SU-DHL-6 (cell line): ENCODE results near the gene TIMP1.

Experiments used
- H2AFZ ChIP-seq: fragments of 200-600 bp; sonication (generic); 2 replicates; pipeline ENCODE4 v1.6.1; 2014; ENCODE audit warnings: low read depth, mild to moderate bottlenecking, moderate library complexity, mixed read lengths, antibody characterized with exemption, low read length; ENCODE audit not compliant: severe bottlenecking
- H3F3A ChIP-seq: fragments of 200-600 bp; shearing (Covaris generic); 2 replicates; pipeline ENCODE4 v1.6.0; 2016; ENCODE audit warnings: antibody characterized with exemption, mild to moderate bottlenecking; ENCODE audit not compliant: insufficient read depth
- H3K27ac ChIP-seq: fragments of 200-600 bp; sonication (generic); 2 replicates; pipeline ENCODE4 v1.5.1; 2016; ENCODE audit warnings: low read depth, mild to moderate bottlenecking, low read length, moderate library complexity, mixed read lengths
- H3K27me3 ChIP-seq: fragments of 200-600 bp; sonication (generic), shearing (Covaris generic); 2 replicates; pipeline ENCODE4 v1.6.0; 2014; ENCODE audit warnings: mild to moderate bottlenecking, low read length
- H3K36me3 ChIP-seq: fragments of 200-600 bp; sonication (generic); 2 replicates; pipeline ENCODE4 v1.6.1; 2014; ENCODE audit warnings: mild to moderate bottlenecking, low read length, mixed read lengths
- H3K4me2 ChIP-seq: fragments of 300-600, 200-600 bp; shearing (Covaris generic), sonication (generic); 2 replicates; pipeline ENCODE4 v1.6.0; 2014; ENCODE audit warnings: low read length, low read depth, mild to moderate bottlenecking; ENCODE audit not compliant: poor library complexity, severe bottlenecking
- H3K4me3 ChIP-seq: fragments of 200-600 bp; sonication (generic); 2 replicates; pipeline ENCODE4 v1.5.1; 2014; ENCODE audit warnings: antibody characterized with exemption, low read length, mild to moderate bottlenecking, mixed read lengths; ENCODE audit not compliant: insufficient read depth, poor library complexity, severe bottlenecking
- H3K79me2 ChIP-seq: fragments of 200-600 bp; sonication (generic); 2 replicates; pipeline ENCODE4 v1.6.1; 2014; ENCODE audit warnings: mild to moderate bottlenecking, low read length, moderate library complexity; ENCODE audit not compliant: insufficient read depth
- H3K9ac ChIP-seq: fragments of 200-600 bp; sonication (generic); 2 replicates; pipeline ENCODE4 v1.7.0; 2014; ENCODE audit warnings: mild to moderate bottlenecking, low read length
- H3K9me2 ChIP-seq: fragments of 200-600 bp; sonication (generic); replicated peaks from 2 replicates; pipeline ENCODE4 v1.6.1; 2014; ENCODE audit warnings: low read length; ENCODE audit not compliant: insufficient read depth
- H3K9me3 ChIP-seq: fragments of 200-600 bp; sonication (generic); 2 replicates; pipeline ENCODE4 v1.6.1; 2014; ENCODE audit warnings: low read length, mixed read lengths; ENCODE audit not compliant: insufficient read depth
- H4K20me1 ChIP-seq: fragments of 200-600 bp; sonication (generic); 2 replicates; pipeline ENCODE4 v1.6.1; 2014; ENCODE audit warnings: low read depth, mild to moderate bottlenecking, antibody characterized with exemption, low read length, moderate library complexity, mixed read lengths
- EZH2phosphoT487 ChIP-seq: fragments of 200-600 bp; sonication (generic), shearing (Covaris generic); conservative IDR thresholded peaks from 2 replicates; pipeline ENCODE4 v1.6.1; 2018; ENCODE audit warnings: mild to moderate bottlenecking, antibody characterized with exemption, low read length, moderate library complexity, mixed read lengths
- TF ChIP-seq, protein P1 (sequence below): fragments of 200-600 bp; sonication (generic); IDR thresholded peaks from one replicate; pipeline ENCODE4 v1.5.1; 2017; ENCODE audit warnings: antibody characterized with exemption, mild to moderate bottlenecking, low read length, moderate library complexity; ENCODE audit not compliant: insufficient read depth, poor library complexity, severe bottlenecking

Gene TIMP1

GRCh38 chrX:47633689-47634590 is 51.7 kb downstream of the TIMP1 start:
- Histone ChIP-seq H3K27me3 (no peaks in the 10 kb centered on the region), H3F3A (no peaks in the 10 kb centered on the region), H2AFZ (no peak overlapping the region), H3K4me2 (no peak overlapping the region), H3K9me3 (no peaks in the 10 kb centered on the region), H3K36me3 (no peaks in the 10 kb centered on the region), H3K79me2 (no peaks in the 10 kb centered on the region), H3K4me3 (no peak overlapping the region), H3K9me2 (no peaks in the 10 kb centered on the region), H4K20me1 (no peaks in the 10 kb centered on the region), H3K9ac (no peak overlapping the region), H3K27ac (no peak overlapping the region)
- no peak for TF ChIP-seq EZH2phosphoT487
- TF ChIP-seq, protein P1, sequence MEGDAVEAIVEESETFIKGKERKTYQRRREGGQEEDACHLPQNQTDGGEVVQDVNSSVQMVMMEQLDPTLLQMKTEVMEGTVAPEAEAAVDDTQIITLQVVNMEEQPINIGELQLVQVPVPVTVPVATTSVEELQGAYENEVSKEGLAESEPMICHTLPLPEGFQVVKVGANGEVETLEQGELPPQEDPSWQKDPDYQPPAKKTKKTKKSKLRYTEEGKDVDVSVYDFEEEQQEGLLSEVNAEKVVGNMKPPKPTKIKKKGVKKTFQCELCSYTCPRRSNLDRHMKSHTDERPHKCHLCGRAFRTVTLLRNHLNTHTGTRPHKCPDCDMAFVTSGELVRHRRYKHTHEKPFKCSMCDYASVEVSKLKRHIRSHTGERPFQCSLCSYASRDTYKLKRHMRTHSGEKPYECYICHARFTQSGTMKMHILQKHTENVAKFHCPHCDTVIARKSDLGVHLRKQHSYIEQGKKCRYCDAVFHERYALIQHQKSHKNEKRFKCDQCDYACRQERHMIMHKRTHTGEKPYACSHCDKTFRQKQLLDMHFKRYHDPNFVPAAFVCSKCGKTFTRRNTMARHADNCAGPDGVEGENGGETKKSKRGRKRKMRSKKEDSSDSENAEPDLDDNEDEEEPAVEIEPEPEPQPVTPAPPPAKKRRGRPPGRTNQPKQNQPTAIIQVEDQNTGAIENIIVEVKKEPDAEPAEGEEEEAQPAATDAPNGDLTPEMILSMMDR, result no peak

DNA sequence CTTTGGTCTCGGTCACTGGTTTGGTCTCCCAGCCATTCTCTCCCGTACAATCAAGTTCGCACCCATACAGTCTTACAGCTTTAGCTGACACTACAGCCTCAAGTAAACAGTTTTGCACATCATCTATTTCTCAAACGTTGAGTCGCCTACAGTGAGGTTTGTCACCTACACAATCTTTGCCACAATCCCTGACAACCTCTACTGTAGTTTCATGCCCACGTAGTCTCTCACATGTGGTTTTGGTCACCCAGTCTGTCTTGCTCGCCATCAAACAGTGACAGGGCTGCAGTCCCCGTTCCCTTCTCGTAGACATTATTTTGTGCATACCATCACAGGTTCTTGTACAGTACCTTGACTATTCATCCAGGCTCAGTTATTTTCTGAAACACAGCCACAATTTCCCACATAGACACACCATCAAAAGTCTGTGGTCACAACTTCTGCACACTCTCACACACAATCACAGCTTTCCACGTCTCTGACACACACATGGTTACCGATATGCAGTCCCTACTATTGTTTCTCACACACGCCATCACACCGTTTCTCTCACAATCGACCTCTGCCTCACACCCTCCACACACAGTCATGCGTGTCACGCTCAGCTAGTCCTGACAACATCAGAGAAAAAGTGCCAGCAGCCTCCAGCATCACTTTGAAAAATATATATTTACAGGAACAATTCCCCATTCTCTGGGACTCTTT is 52.8 kb downstream of the TIMP1 start:
- no peak overlapping the region for H3K27ac ChIP-seq
- H3K79me2 ChIP-seq, result no peaks in the 10 kb centered on the region
- no peaks in the 10 kb centered on the region for H3F3A ChIP-seq
- H3K27me3 ChIP-seq, result no peaks in the 10 kb centered on the region
- no peaks in the 10 kb centered on the region for H3K9me3 ChIP-seq
- no peaks in the 10 kb centered on the region for H4K20me1 ChIP-seq
- TF ChIP-seq, protein P1, result no peak
- H3K4me2 ChIP-seq, result no peak overlapping the region
- peaks cover under 1% of the 10 kb centered on the region; the same call in 1 of the 2 replicates for H3K36me3 ChIP-seq
- no peak overlapping the region for H3K9ac ChIP-seq
- no peaks in the 10 kb centered on the region for H3K9me2 ChIP-seq
- no peak overlapping the region for H2AFZ ChIP-seq
- no peak overlapping the region for H3K4me3 ChIP-seq
